ENCODE data around the gene OR10T2.
"Not testable (repeated sequence)": the region's sequence is repeated elsewhere in the genome, so short reads cannot be mapped to it uniquely, and the experiment has no call there.

The OR10T2 gene

DNA sequence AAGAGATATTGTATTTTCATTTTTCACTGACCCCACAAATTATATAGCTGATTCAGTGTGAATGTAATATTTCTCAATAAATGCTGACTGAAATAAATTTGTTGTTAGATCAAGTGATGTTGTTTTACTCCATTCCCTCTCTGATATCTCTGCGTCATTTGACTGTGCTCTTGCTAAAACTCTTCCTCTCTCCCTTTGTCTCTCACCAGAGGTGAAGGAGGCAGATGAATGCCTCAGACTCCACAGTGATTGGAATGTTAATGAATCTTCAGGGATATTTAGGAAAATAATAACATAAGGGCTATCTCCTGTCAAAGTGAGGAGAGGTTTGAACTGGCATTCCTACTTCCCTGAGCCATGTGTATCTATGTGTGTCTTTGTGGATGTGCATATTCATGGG, 41.8 kb downstream of the OR10T2 start:
- DNase-seq (ENCODE audit: low read depth): no peak
- TF ChIP-seq, protein P1, sequence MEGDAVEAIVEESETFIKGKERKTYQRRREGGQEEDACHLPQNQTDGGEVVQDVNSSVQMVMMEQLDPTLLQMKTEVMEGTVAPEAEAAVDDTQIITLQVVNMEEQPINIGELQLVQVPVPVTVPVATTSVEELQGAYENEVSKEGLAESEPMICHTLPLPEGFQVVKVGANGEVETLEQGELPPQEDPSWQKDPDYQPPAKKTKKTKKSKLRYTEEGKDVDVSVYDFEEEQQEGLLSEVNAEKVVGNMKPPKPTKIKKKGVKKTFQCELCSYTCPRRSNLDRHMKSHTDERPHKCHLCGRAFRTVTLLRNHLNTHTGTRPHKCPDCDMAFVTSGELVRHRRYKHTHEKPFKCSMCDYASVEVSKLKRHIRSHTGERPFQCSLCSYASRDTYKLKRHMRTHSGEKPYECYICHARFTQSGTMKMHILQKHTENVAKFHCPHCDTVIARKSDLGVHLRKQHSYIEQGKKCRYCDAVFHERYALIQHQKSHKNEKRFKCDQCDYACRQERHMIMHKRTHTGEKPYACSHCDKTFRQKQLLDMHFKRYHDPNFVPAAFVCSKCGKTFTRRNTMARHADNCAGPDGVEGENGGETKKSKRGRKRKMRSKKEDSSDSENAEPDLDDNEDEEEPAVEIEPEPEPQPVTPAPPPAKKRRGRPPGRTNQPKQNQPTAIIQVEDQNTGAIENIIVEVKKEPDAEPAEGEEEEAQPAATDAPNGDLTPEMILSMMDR (IDR thresholded peaks at IDR 0.05; ENCODE audit: low read length, missing control alignments): no peak
- no peak overlapping the region for H3K4me3 ChIP-seq (replicated peaks; ENCODE audit: low read depth, low read length)

DNA sequence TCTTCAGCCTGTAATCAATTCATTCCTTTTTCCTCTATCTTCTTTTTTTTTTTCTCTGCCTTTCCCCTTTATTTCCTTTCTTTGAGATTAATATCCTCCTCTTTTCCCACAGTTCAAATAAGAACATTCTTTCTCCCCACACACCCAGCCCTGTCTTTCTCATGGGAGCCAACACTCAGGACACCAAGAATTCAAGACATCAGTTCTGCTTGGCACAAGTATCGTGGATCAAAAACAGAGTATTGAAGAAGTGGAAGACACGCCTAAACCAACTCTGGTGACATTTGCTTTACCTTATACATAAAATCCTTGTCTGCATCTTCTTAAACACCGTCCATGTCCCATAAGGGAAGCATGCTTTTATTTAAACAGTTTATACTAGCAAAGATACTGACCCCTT, 42.6 kb downstream of the OR10T2 start:
- TF ChIP-seq, protein P1 (IDR thresholded peaks at IDR 0.05; ENCODE audit: low read length, missing control alignments): no peak
- H3K4me3 ChIP-seq (replicated peaks; ENCODE audit: low read depth, low read length): no peak overlapping the region
- no peak for DNase-seq (ENCODE audit: low read depth)

DNA sequence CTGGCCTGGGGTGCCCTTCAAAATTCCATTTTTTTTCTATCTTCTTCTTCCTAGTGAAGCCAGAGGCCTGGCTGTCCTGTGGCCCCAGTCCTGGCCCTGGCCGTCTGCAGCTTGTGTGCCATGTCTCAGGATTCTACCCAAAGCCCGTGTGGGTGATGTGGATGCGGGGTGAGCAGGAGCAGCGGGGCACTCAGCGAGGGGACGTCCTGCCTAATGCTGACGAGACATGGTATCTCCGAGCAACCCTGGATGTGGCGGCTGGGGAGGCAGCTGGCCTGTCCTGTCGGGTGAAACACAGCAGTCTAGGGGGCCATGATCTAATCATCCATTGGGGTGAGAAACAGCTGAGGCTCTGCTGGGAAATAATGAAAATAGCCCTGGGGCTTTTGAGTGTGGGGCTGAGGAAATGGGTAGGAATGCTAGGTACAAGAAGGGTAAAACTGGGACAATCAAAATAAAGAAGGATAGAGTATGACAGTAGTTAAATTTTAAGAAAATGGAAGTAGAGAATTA, 43.4 kb downstream of the OR10T2 start:
- H3K4me3 ChIP-seq (replicated peaks; ENCODE audit: low read depth, low read length): no peak overlapping the region
- TF ChIP-seq, protein P1 (IDR thresholded peaks at IDR 0.05; ENCODE audit: low read length, missing control alignments): no peak
- no peak for DNase-seq (ENCODE audit: low read depth)

DNA sequence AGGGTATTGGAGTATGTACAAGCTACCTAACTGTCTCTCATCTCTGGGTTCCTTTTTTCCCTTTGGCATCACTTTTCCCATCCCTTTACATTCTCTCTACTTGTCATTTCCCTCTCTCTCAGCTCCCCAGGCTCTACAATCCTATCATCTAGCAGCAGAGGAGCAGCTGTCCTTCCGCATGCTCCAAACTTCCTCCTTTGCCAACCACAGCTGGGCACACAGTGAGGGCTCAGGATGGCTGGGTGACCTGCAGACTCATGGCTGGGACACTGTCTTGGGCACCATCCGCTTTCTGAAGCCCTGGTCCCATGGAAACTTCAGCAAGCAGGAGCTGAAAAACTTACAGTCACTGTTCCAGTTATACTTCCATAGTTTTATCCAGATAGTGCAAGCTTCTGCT, 45.0 kb downstream of the OR10T2 start:
- DNase-seq (ENCODE audit: low read depth): no peak
- TF ChIP-seq, protein P1 (IDR thresholded peaks at IDR 0.05; ENCODE audit: low read length, missing control alignments): no peak
- H3K4me3 ChIP-seq (replicated peaks; ENCODE audit: low read depth, low read length): no peak overlapping the region

DNA sequence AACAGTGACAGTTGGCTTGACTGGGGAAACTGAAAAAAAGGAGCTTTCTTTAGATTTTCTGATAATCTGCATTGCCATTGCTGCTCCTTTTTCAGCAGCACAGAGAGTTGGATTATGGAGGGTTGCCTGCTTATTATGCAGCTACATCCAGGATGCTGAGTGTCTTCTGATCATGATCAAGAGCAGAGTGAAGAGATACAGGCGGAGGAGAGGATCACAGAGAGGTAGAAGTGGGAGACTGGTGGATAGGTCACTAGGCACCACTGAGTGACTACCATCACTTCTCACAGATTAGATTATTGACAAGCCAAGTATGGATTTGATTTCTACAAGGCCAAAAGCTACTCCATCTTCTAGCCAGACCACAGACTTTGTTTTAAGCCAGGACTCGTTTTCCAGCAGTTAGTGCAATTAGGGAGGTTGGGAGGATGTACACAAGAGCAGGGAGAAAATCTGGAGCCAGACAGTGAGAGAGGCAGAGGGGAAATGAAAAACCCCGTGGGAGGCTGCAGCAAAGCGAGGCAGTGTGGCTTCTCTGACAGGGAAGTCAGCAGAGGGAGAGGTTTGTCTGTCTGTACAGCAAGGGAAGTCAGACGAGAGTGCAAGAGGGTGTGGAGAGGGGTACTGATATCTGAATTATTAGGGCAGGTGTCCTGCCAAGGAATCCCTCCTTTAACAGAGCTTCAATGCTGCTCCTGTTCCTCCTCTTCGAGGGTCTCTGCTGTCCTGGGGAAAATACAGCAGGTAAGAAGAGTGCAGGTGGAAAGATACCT, 45.8 kb downstream of the OR10T2 start, which contains the start of gene CD1E:
CD1E (plus strand) TSS at position 592 of the 773 bp plus-strand sequence; CDS start at position 687, 95 bp downstream.
- TF ChIP-seq, protein P1 (IDR thresholded peaks at IDR 0.05; ENCODE audit: low read length, missing control alignments): no peak
- no peak for DNase-seq (ENCODE audit: low read depth)
- no peak within 1 kb of the TSS for H3K4me3 ChIP-seq (replicated peaks; ENCODE audit: low read depth, low read length)

DNA sequence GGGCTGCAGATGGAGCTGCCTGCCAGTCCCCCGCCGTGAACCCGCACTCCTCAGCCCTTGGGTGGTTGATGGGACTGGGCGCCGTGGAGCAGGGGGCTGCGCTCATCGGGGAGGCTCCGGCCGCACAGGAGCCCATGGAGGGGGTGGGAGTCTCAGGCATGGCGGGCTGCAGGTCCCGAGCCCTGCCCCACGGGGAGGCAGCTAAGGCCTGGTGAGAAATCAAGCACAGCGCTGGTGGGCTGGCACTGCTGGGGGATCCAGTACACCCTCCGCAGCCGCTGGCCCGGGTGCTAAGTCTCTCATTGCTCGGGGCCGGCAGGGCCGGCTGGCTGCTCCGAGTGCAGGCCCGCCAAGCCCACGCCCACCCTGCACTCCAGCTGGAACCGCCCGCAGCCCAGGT, 50.3 kb downstream of the OR10T2 start:
- not testable (repeated sequence) for DNase-seq (ENCODE audit: low read depth); H3K4me3 ChIP-seq (replicated peaks; ENCODE audit: low read depth, low read length)
